Measurements from ENCODE around the gene EPHA7.

Gene EPHA7

GRCh38 chr6:93351222-93351621 is 68.1 kb downstream of the EPHA7 start:
- H4K20me1 ChIP-seq (ENCODE audit: control insufficient read depth, insufficient read depth, low read depth, low read length) = no peaks in the 10 kb centered on the region
- no peak overlapping the region for H3K4me3 ChIP-seq (ENCODE audit: low read length)
- H3K27me3 ChIP-seq (ENCODE audit: control insufficient read depth, low read length) = no peaks in the 10 kb centered on the region
- no peaks in the 10 kb centered on the region for H3K36me3 ChIP-seq (ENCODE audit: control insufficient read depth, low read length)
- TF ChIP-seq CTCF (IDR thresholded peaks at IDR 0.05; ENCODE audit: low read depth, low read length, poor library complexity, severe bottlenecking) = no peak
- TF ChIP-seq EZH2phosphoT487 (IDR thresholded peaks at IDR 0.05; ENCODE audit: borderline replicate concordance, low read length) = no peak
- no peaks in the 10 kb centered on the region; the same call in 1 of the 2 replicates for H3K9me3 ChIP-seq (ENCODE audit: control insufficient read depth, insufficient read depth, low read length)
- H3K79me2 ChIP-seq (ENCODE audit: control insufficient read depth, low read length) = no peaks in the 10 kb centered on the region
- H3K27ac ChIP-seq (ENCODE audit: low read depth, low read length) = no peak overlapping the region
- H3F3A ChIP-seq (ENCODE audit: control insufficient read depth, insufficient read depth) = no peaks in the 10 kb centered on the region
- H3K4me1 ChIP-seq (ENCODE audit: control insufficient read depth, low read length) = no peaks in the 10 kb centered on the region
- H3K4me2 ChIP-seq (ENCODE audit: low read length) = no peak overlapping the region
- H3K9me2 ChIP-seq (replicated peaks; ENCODE audit: control insufficient read depth, low read length) = no peaks in the 10 kb centered on the region

DNA sequence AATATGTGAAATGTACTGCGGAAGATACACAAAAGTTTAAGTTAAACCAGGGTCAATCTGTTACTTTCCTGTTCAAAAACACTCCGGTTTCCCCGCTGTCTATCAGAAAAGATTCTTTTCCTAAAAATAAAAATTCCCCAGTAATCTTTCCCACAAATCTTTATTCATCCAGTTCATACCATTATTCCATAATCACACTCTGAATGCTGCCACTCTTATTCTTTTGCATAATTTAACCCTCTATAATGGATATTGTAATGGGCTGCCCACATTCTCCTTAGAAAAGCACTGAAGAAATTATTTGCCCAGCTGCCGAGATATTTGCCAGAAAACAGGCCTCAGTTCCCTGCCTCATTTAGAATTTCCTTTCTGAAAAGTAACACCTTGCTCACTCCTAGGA is 68.6 kb downstream of the EPHA7 start:
- H3K9me3 ChIP-seq (ENCODE audit: control insufficient read depth, insufficient read depth, low read length) = no peaks in the 10 kb centered on the region; the same call in 1 of the 2 replicates

DNA sequence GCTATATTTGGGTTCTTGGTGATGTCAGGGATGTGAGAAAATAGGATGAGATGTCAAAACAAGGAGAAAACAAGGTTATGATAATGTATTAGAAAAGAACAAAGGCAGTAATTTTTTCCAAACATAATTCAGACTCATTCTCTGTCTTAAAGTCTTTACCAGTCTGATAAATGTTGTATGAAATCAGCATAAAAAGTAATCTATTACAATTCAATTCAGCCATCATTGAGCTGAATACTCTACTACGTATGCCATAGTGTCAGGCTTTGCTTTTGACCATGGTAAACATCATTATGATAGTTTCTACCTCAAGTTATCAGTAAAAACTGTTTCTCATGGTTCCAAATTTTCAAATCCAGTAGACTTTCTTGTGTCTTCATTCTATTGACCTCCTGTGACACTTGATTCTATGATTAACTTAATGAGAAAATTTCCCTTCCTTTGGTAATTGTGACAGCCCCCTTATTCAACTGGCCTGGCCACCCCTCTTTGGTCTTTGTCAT is 75.0 kb downstream of the EPHA7 start:
- H3K27ac ChIP-seq (ENCODE audit: low read depth, low read length) = no peak overlapping the region
- H3K27me3 ChIP-seq (ENCODE audit: control insufficient read depth, low read length) = no peaks in the 10 kb centered on the region
- H3K4me2 ChIP-seq (ENCODE audit: low read length) = no peak overlapping the region
- TF ChIP-seq EZH2phosphoT487 (IDR thresholded peaks at IDR 0.05; ENCODE audit: borderline replicate concordance, low read length) = no peak
- no peak for TF ChIP-seq CTCF (IDR thresholded peaks at IDR 0.05; ENCODE audit: low read depth, low read length, poor library complexity, severe bottlenecking)
- H3K9me3 ChIP-seq (ENCODE audit: control insufficient read depth, insufficient read depth, low read length) = no peaks in the 10 kb centered on the region
- H4K20me1 ChIP-seq (ENCODE audit: control insufficient read depth, insufficient read depth, low read depth, low read length) = no peaks in the 10 kb centered on the region
- no peaks in the 10 kb centered on the region for H3F3A ChIP-seq (ENCODE audit: control insufficient read depth, insufficient read depth)
- H3K9me2 ChIP-seq (replicated peaks; ENCODE audit: control insufficient read depth, low read length) = no peaks in the 10 kb centered on the region
- no peak overlapping the region for H3K4me3 ChIP-seq (ENCODE audit: low read length)
- H3K4me1 ChIP-seq (ENCODE audit: control insufficient read depth, low read length) = no peaks in the 10 kb centered on the region
- H3K79me2 ChIP-seq (ENCODE audit: control insufficient read depth, low read length) = no peaks in the 10 kb centered on the region
- no peaks in the 10 kb centered on the region for H3K36me3 ChIP-seq (ENCODE audit: control insufficient read depth, low read length)

More for the DNA sequence above, 68.6 kb downstream of the EPHA7 start:
- H3K4me3 ChIP-seq (ENCODE audit: low read length) = no peak overlapping the region
- no peaks in the 10 kb centered on the region for H4K20me1 ChIP-seq (ENCODE audit: control insufficient read depth, insufficient read depth, low read depth, low read length)
- H3K27me3 ChIP-seq (ENCODE audit: control insufficient read depth, low read length) = no peaks in the 10 kb centered on the region
- TF ChIP-seq CTCF (IDR thresholded peaks at IDR 0.05; ENCODE audit: low read depth, low read length, poor library complexity, severe bottlenecking) = no peak
- no peak for TF ChIP-seq EZH2phosphoT487 (IDR thresholded peaks at IDR 0.05; ENCODE audit: borderline replicate concordance, low read length)
- H3K9me2 ChIP-seq (replicated peaks; ENCODE audit: control insufficient read depth, low read length) = no peaks in the 10 kb centered on the region
- H3K4me2 ChIP-seq (ENCODE audit: low read length) = no peak overlapping the region
- no peaks in the 10 kb centered on the region for H3F3A ChIP-seq (ENCODE audit: control insufficient read depth, insufficient read depth)
- no peaks in the 10 kb centered on the region for H3K4me1 ChIP-seq (ENCODE audit: control insufficient read depth, low read length)
- no peaks in the 10 kb centered on the region for H3K36me3 ChIP-seq (ENCODE audit: control insufficient read depth, low read length)
- H3K79me2 ChIP-seq (ENCODE audit: control insufficient read depth, low read length) = no peaks in the 10 kb centered on the region
- no peak overlapping the region for H3K27ac ChIP-seq (ENCODE audit: low read depth, low read length)

Data from DOHH2 (cell line).